Chondrocyte (in vitro differentiated cells): ENCODE measurements around the gene KCNAB2. TPM values are rescaled to one million over a fixed set of nuclear protein-coding genes. Genes with fewer than 3 reads are reported as not detected.

ENCODE experiments used
- DNase-seq: peaks from one replicate; pipeline ENCODE4 v3.0.0; 2021; ENCODE audit warnings: mixed read lengths, low spot score
- H3K27ac Mint-ChIP-seq: one replicate; pipeline ENCODE4 v1.8.0; 2021; ENCODE audit warnings: mild to moderate bottlenecking, moderate library complexity, mixed read lengths; ENCODE audit not compliant: unreplicated experiment
- H3K27me3 Mint-ChIP-seq: 2 replicates; pipeline ENCODE4 v1.8.0; 2021; ENCODE audit warnings: low read depth, mixed read lengths
- H3K36me3 Mint-ChIP-seq: 2 replicates; pipeline ENCODE4 v1.8.0; 2021; ENCODE audit warnings: low read depth, mixed read lengths
- H3K4me1 Mint-ChIP-seq: 2 replicates; pipeline ENCODE4 v1.8.0; 2021; ENCODE audit warnings: low read depth, mild to moderate bottlenecking, mixed read lengths
- H3K4me3 Mint-ChIP-seq: one replicate; pipeline ENCODE4 v1.8.0; 2021; ENCODE audit warnings: mild to moderate bottlenecking, moderate library complexity, mixed read lengths; ENCODE audit not compliant: unreplicated experiment
- H3K9me3 Mint-ChIP-seq: 2 replicates; pipeline ENCODE4 v1.8.0; 2021; ENCODE audit warnings: low read depth, mixed read lengths
- total RNA-seq: library from RNA; stranded (reverse); gene quantifications from 3 replicates; pipeline ENCODE4 v1.2.1, GENCODE V29; 2021
- TF ChIP-seq, protein P1 (sequence below): fragments of 200-600 bp; sonication (generic); IDR thresholded peaks from 2 replicates; pipeline ENCODE4 v1.5.0; 2021; ENCODE audit warnings: antibody characterized with exemption, mild to moderate bottlenecking, moderate library complexity

KCNAB2 gene
- total RNA-seq, 1 donor from 2014 or later: 5.2 TPM

DNA sequence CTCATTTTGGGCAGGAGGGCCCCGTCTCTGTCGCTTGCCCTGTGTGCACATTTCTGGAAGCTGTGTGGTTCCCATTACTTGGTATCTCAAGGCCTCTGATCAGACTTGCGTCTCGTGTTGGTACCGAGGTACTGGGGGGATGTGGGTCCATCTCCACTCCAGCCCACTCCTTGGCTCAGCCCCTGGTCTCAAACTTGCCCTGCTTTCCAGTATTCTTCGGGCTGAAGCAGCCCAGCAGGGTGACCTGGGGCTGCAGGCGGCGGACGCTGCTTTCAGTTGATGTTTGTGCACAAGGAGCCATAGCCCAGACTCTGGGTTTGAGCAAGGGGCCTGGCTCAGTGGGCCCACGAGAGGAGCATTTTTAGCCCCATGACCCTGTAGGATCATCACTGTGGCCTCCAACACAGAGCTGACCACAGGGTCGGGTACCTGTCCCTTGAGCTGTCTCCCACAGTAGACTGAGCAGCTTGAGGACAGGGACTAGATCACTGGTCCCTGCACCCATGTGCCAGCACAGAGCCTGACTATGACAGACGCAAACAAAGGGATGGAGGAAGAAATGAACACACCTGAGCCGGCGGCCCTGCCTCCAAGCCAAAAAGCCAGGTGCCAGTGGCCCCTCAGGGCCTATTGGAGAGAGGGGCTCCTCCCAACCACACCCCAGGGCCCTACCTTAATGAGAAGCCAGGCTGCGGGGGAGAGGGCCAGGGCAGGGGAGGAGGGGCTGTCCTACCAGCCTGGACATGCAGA lies 87.6 kb downstream of the KCNAB2 start:
- Mint-ChIP-seq H3K27me3 (peaks cover 5% of the 10 kb centered on the region), H3K9me3 (peaks cover 14% of the 10 kb centered on the region), H3K36me3 (peaks cover 4% of the 10 kb centered on the region), H3K4me3 (no peak overlapping the region), H3K4me1 (no peaks in the 10 kb centered on the region), H3K27ac (no peak overlapping the region)
- DNase-seq: peak; percentile 44
- TF ChIP-seq, protein P1, sequence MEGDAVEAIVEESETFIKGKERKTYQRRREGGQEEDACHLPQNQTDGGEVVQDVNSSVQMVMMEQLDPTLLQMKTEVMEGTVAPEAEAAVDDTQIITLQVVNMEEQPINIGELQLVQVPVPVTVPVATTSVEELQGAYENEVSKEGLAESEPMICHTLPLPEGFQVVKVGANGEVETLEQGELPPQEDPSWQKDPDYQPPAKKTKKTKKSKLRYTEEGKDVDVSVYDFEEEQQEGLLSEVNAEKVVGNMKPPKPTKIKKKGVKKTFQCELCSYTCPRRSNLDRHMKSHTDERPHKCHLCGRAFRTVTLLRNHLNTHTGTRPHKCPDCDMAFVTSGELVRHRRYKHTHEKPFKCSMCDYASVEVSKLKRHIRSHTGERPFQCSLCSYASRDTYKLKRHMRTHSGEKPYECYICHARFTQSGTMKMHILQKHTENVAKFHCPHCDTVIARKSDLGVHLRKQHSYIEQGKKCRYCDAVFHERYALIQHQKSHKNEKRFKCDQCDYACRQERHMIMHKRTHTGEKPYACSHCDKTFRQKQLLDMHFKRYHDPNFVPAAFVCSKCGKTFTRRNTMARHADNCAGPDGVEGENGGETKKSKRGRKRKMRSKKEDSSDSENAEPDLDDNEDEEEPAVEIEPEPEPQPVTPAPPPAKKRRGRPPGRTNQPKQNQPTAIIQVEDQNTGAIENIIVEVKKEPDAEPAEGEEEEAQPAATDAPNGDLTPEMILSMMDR: no peak

DNA sequence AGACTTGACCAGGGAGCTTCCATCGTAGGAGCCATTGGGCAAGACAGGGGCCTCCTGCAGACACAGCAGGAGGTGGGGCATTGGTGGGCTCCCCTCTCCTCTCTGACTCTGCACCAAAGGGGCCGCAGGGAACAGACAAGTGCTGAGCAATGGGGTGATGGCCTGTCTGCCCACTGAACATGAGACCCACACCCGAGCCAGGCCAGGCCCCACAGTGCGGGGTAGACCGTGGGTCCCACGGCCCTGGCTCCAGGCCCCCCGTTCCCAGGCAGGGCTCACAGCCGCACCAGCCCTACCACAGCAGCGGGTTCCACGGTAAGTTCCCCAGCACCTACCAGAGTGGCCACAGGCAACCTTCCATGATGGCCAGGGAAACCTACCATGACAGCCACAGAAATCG lies 88.5 kb downstream of the KCNAB2 start:
- Mint-ChIP-seq H3K4me3 (no peak overlapping the region), H3K27ac (no peak overlapping the region), H3K9me3 (peaks cover 14% of the 10 kb centered on the region), H3K4me1 (no peaks in the 10 kb centered on the region), H3K27me3 (peaks cover 6% of the 10 kb centered on the region), H3K36me3 (peaks cover 4% of the 10 kb centered on the region)
- TF ChIP-seq, protein P1: no peak
- DNase-seq: peak; percentile 55

DNA sequence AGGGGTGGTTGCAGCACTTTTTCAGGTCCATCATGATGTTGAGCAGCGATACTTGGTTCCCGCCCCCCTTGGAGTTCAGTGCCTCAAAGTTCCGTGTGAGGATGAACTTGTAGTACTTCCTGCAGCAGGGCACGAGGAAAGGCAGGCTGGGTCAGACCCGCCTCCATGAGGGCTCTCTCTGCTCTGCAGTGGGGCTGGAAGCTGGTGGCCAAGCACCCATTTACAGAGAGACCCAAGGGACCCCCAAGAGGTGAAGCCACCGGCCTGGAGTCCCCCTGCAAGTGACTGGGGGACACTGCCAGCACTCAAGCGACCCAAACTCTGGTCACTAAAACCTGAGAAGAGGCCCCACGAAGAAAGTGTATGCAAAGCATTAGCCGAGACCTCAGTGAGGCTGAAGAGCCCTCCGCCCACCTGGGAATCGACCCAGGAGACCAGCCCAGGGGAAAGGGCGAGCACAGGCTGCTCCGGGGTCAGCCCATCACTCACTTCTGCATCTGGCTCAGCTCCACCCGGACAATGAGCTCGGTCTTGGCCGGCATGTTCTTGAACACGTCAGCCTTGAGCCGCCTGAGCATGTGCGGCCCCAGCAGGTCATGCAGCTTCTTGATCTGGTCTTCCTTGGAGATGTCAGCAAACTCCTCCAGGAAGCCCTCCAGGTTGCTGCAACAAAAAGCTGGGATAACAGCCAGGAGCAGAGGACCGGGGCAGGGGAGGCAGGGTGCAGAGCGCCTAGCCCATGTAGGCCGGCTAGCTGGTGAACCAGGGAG lies 89.2 kb downstream of the KCNAB2 start:
- peaks cover 6% of the 10 kb centered on the region for H3K27me3 Mint-ChIP-seq
- peak; percentile 68 for DNase-seq
- peaks cover 4% of the 10 kb centered on the region for H3K36me3 Mint-ChIP-seq
- TF ChIP-seq, protein P1: no peak
- no peak overlapping the region for H3K27ac Mint-ChIP-seq
- peaks cover 14% of the 10 kb centered on the region for H3K9me3 Mint-ChIP-seq
- no peak overlapping the region for H3K4me3 Mint-ChIP-seq
- H3K4me1 Mint-ChIP-seq: no peaks in the 10 kb centered on the region

DNA sequence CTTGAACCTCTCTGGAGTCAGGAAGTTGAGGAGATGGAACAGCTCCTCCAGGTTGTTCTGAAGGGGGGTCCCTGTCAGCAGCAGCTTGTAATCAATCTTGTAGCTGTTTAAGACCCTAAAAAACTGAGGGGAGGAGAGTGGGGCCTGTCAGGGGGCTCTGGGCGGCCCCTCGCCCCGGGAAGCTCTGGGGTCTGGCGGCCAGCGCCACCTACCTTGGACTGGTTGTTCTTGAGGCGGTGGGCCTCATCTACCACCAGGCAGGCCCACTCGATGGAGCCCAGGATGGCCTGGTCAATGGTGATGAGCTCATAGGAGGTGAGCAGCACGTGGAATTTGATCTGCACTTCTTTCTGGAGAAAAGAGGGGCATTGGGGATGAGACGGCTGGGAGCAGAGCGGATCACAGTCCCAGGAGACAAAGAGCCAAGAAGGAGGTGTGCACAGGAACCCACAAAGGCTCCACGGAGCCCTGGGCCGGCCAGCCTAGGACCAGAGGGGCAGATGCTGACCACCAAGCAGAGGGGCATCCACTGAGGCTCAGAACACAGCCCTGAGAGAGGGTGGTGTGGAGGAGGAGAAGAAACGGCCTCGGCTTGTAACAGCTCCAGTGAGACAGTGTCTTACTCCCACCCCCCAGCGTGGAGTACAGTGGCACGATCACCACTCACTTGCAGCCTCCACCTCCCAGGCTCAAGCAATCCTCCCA lies 91.0 kb downstream of the KCNAB2 start:
- TF ChIP-seq, protein P1: no peak
- Mint-ChIP-seq H3K27ac (no peak overlapping the region), H3K36me3 (peaks cover 4% of the 10 kb centered on the region), H3K4me3 (no peak overlapping the region), H3K4me1 (no peaks in the 10 kb centered on the region), H3K9me3 (peaks cover 12% of the 10 kb centered on the region), H3K27me3 (peaks cover 3% of the 10 kb centered on the region)
- DNase-seq: peak; percentile 76

DNA sequence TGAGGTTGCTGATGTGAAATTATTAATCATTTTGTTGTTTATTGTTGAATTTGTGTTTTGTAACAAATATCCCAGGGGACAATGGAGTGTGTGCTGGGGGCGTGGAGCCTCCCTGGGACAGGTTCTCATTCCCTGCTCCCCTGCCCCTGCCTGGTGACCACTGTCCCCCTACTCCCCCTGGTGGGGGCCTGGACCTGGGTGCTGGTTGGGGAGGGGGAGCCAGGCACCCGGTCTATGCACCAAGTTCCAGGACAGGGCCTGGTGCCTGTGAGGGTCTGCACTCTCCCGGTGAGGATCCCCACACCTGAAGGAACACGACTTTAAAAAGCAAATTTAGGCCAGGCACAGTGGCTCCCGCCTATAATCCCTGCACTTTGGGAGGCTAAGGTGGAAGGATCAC lies 92.1 kb downstream of the KCNAB2 start:
- Mint-ChIP-seq H3K36me3 (peaks cover 2% of the 10 kb centered on the region), H3K4me1 (no peaks in the 10 kb centered on the region), H3K9me3 (peaks cover 1% of the 10 kb centered on the region), H3K4me3 (no peak overlapping the region), H3K27me3 (peaks cover 5% of the 10 kb centered on the region), H3K27ac (no peak overlapping the region)
- TF ChIP-seq, protein P1: no peak
- DNase-seq: peak; percentile 56
